Glutamatergic neuron (in vitro differentiated cells): ENCODE data around the gene VPS26C. TPM values are rescaled to one million over a fixed set of nuclear protein-coding genes. Genes with fewer than 3 reads are reported as not detected.

Experiments used
- DNase-seq: peaks from one replicate; pipeline ENCODE4 v3.0.0; 2022
- H3K27ac Mint-ChIP-seq: one replicate; pipeline ENCODE4 v1.8.0; 2020; ENCODE audit warnings: mild to moderate bottlenecking, mixed read lengths, inconsistent platforms; ENCODE audit not compliant: unreplicated experiment
- H3K27me3 Mint-ChIP-seq: one replicate; pipeline ENCODE4 v1.8.0; 2020; ENCODE audit warnings: mild to moderate bottlenecking, moderate library complexity, mixed read lengths, inconsistent platforms; ENCODE audit not compliant: unreplicated experiment
- H3K36me3 Mint-ChIP-seq: one replicate; pipeline ENCODE4 v1.8.0; 2020; ENCODE audit warnings: mild to moderate bottlenecking, mixed read lengths, inconsistent platforms; ENCODE audit not compliant: unreplicated experiment
- H3K4me1 Mint-ChIP-seq: one replicate; pipeline ENCODE4 v1.8.0; 2020; ENCODE audit warnings: mild to moderate bottlenecking, low read depth, mixed read lengths, inconsistent platforms; ENCODE audit not compliant: unreplicated experiment
- H3K4me3 Mint-ChIP-seq: one replicate; pipeline ENCODE4 v1.8.0; 2020; ENCODE audit warnings: mild to moderate bottlenecking, mixed read lengths, inconsistent platforms; ENCODE audit not compliant: unreplicated experiment
- H3K9me3 Mint-ChIP-seq: one replicate; pipeline ENCODE4 v1.8.0; 2020; ENCODE audit warnings: mild to moderate bottlenecking, moderate library complexity, mixed read lengths, inconsistent platforms; ENCODE audit not compliant: unreplicated experiment
- CTCF ChIP-seq: fragments of 200-600 bp; sonication (generic); IDR thresholded peaks from one replicate; pipeline ENCODE4 v1.5.0; 2021; ENCODE audit not compliant: partially characterized antibody, unreplicated experiment
- total RNA-seq: library from RNA; stranded (reverse); fragmentation: NEBNext Ultra II Directional; extraction: Animal tissue kit (Norgen Biotek cat#: 25700); gene quantifications from one replicate; pipeline ENCODE4 v1.2.1, GENCODE V29; 2021; ENCODE audit not compliant: unreplicated experiment

VPS26C gene
- total RNA-seq, 1 donor from 2014 or later = 60.3 TPM

GRCh38 chr21:37192019-37192418 is 75.1 kb downstream of the VPS26C start:
- Mint-ChIP-seq H3K36me3 (peaks cover 17% of the 10 kb centered on the region), H3K27me3 (peaks cover 7% of the 10 kb centered on the region)

GRCh38 chr21:37188825-37189224 is 78.3 kb downstream of the VPS26C start:
- no peak for TF ChIP-seq CTCF
- no peaks in the 10 kb centered on the region for H3K27me3 Mint-ChIP-seq
- H3K27ac Mint-ChIP-seq = no peak overlapping the region
- no peak for DNase-seq
- peaks cover 4% of the 10 kb centered on the region for H3K36me3 Mint-ChIP-seq
- H3K9me3 Mint-ChIP-seq = no peaks in the 10 kb centered on the region
- no peak overlapping the region for H3K4me3 Mint-ChIP-seq
- peaks cover 4% of the 10 kb centered on the region for H3K4me1 Mint-ChIP-seq

More at GRCh38 chr21:37192019-37192418, 75.1 kb downstream of the VPS26C start:
- H3K4me3 Mint-ChIP-seq = no peak overlapping the region
- peaks cover 19% of the 10 kb centered on the region for H3K4me1 Mint-ChIP-seq
- no peak for TF ChIP-seq CTCF
- peaks cover 7% of the 10 kb centered on the region for H3K9me3 Mint-ChIP-seq
- no peak for DNase-seq
- no peak overlapping the region for H3K27ac Mint-ChIP-seq

GRCh38 chr21:37186983-37187382 is 80.2 kb downstream of the VPS26C start:
- H3K4me3 Mint-ChIP-seq = no peak overlapping the region
- H3K9me3 Mint-ChIP-seq = no peaks in the 10 kb centered on the region
- peaks cover 4% of the 10 kb centered on the region for H3K36me3 Mint-ChIP-seq
- H3K27ac Mint-ChIP-seq = no peak overlapping the region
- no peak for DNase-seq
- H3K27me3 Mint-ChIP-seq = no peaks in the 10 kb centered on the region
- no peaks in the 10 kb centered on the region for H3K4me1 Mint-ChIP-seq
- TF ChIP-seq CTCF = no peak

- H3K36me3 Mint-ChIP-seq = peaks cover 4% of the 10 kb centered on the region
- H3K27me3 Mint-ChIP-seq = no peaks in the 10 kb centered on the region
- no peaks in the 10 kb centered on the region for H3K9me3 Mint-ChIP-seq
- no peak for DNase-seq
- H3K4me1 Mint-ChIP-seq = no peaks in the 10 kb centered on the region
- no peak overlapping the region for H3K4me3 Mint-ChIP-seq
- no peak overlapping the region for H3K27ac Mint-ChIP-seq
- no peak for TF ChIP-seq CTCF
Observed at GRCh38 chr21:37184784-37185593, 82.1 kb downstream of the VPS26C start.

GRCh38 chr21:37183749-37184148 is 83.4 kb downstream of the VPS26C start:
- no peak for DNase-seq
- Mint-ChIP-seq H3K4me3 (no peak overlapping the region), H3K4me1 (no peaks in the 10 kb centered on the region), H3K9me3 (no peaks in the 10 kb centered on the region), H3K27ac (no peak overlapping the region), H3K27me3 (no peaks in the 10 kb centered on the region), H3K36me3 (peaks cover 4% of the 10 kb centered on the region)
- no peak for TF ChIP-seq CTCF
